ENCODE measurements around the gene DNASE1L2.

DNA sequence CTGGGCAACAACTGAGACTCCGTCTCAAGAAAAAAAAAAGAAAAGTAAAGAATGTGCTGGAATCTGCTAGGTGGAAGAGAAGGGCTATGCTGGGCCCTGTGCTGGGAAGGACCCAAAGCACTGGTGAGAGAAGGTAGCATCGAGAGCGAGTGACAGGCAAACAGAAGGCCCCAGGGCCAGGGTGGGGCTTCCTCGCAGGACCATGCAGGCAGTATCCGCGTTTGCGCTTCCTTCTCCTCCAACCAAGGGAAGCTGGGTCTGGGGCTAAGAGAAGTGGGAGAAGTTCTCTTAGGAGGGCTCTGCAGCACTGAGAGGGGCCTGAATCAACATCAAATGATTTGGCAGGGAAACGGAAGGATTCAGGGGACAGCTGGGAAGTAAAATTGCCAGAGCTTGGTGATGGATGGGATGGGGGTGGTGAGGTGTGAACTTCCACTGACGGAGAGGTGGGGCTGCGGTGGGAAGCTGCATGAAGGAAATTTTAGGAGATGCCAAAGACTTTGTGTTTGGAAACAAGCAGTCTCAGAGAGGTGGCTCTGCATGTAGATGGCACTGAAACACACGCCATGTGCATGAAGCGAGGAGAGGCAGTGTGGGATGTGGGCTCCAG is 20.4 kb downstream of the DNASE1L2 start:
- TF ChIP-seq CTCF (IDR thresholded peaks at IDR 0.05; ENCODE audit: low read depth, low read length) = no peak
- TF ChIP-seq POLR2A (IDR thresholded peaks at IDR 0.05; ENCODE audit: extremely low read depth, insufficient read length) = no peak
- TF ChIP-seq, protein P1, sequence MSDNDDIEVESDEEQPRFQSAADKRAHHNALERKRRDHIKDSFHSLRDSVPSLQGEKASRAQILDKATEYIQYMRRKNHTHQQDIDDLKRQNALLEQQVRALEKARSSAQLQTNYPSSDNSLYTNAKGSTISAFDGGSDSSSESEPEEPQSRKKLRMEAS (IDR thresholded peaks at IDR 0.05; ENCODE audit: low read depth, low read length) = no peak
- no peak for TF ChIP-seq MYC (IDR thresholded peaks at IDR 0.05; ENCODE audit: low read depth, low read length)

Data from NB4 (cell line).